ENCODE measurements around the gene SRRD.

DNA sequence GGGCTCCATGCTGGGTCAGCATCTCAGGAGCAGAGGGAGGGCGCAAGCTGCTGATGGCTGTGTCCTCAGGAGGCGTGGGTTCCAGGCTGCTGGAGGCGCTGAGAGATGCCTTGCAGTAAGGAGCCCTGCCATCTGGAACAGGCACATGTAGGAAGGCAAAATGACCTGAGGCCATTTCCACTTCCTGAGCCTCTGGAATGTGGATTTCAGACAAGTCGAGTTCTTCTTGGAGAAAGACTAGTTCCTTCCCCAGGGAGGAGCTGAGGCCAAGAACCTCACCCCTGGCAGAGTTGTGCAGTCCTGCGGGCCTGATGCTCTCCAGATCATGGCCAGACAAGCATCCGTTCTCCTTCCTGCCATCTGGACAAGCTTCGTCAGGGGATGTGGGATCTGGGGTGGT is 19.4 kb upstream of the SRRD start:
- TF ChIP-seq SIN3A (IDR thresholded peaks at IDR 0.05; ENCODE audit: borderline replicate concordance, insufficient read depth, low read depth, low read length), result no peak
- TF ChIP-seq, protein P1, sequence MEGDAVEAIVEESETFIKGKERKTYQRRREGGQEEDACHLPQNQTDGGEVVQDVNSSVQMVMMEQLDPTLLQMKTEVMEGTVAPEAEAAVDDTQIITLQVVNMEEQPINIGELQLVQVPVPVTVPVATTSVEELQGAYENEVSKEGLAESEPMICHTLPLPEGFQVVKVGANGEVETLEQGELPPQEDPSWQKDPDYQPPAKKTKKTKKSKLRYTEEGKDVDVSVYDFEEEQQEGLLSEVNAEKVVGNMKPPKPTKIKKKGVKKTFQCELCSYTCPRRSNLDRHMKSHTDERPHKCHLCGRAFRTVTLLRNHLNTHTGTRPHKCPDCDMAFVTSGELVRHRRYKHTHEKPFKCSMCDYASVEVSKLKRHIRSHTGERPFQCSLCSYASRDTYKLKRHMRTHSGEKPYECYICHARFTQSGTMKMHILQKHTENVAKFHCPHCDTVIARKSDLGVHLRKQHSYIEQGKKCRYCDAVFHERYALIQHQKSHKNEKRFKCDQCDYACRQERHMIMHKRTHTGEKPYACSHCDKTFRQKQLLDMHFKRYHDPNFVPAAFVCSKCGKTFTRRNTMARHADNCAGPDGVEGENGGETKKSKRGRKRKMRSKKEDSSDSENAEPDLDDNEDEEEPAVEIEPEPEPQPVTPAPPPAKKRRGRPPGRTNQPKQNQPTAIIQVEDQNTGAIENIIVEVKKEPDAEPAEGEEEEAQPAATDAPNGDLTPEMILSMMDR (IDR thresholded peaks at IDR 0.05), result no peak

Data from Panc1 (cell line).